CD4-positive, alpha-beta T cell treated with Interleukin-21 for 1 hour (primary cell): ENCODE results near the gene CCR2.

ENCODE experiments used
- DNase-seq: peaks from one replicate; pipeline ENCODE4 v3.0.0-alpha.2; 2020

CCR2 gene

GRCh38 chr3:46356276-46356675, 2.4 kb downstream of the CCR2 start:
- DNase-seq, result no peak

DNA sequence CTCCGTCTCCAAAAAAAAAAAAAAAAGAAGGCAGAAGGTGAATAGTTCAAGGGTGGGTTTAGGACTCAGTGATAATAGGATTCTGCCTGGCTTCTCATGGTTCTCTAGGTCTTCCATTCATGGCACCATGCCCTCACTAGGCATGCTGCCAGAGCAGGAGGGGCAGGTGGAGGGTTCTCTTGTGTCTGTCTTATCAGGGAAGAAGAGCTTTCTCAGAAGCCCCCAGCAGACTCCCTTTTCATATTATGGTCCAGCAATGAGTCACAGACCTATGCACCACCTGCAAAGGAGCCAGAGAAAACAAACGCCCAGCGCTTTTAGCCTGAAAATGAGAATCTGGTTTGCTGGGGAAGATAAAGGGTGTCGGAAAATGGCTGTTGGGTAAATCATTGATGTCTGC, 3.0 kb downstream of the CCR2 start:
- DNase-seq, result no peak

DNA sequence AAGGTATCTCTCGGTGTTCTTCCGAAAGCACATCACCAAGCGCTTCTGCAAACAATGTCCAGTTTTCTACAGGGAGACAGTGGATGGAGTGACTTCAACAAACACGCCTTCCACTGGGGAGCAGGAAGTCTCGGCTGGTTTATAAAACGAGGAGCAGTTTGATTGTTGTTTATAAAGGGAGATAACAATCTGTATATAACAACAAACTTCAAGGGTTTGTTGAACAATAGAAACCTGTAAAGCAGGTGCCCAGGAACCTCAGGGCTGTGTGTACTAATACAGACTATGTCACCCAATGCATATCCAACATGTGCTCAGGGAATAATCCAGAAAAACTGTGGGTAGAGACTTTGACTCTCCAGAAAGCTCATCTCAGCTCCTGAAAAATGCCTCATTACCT, 4.6 kb downstream of the CCR2 start:
- DNase-seq, result no peak

DNA sequence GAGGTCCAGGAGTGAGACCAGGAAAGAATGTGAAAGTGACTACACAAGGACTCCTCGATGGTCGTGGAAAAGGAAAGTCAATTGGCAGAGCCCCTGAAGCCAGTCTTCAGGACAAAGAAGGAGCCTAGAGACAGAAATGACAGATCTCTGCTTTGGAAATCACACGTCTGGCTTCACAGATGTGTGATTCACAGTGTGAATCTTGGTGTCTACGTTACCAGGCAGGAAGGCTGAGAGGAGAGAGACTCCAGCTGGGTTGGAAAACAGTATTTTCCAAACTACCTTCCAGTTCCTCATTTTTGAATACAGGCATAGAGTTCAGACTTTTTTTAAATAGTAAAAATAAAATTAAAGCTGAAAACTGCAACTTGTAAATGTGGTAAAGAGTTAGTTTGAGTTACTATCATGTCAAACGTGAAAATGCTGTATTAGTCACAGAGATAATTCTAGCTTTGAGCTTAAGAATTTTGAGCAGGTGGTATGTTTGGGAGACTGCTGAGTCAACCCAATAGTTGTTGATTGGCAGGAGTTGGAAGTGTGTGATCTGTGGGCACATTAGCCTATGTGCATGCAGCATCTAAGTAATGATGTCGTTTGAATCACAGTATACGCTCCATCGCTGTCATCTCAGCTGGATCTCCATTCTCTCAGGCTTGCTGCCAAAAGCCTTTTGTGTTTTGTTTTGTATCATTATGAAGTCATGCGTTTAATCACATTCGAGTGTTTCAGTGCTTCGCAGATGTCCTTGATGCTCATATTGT, 6.0 kb downstream of the CCR2 start:
- no peak for DNase-seq

DNA sequence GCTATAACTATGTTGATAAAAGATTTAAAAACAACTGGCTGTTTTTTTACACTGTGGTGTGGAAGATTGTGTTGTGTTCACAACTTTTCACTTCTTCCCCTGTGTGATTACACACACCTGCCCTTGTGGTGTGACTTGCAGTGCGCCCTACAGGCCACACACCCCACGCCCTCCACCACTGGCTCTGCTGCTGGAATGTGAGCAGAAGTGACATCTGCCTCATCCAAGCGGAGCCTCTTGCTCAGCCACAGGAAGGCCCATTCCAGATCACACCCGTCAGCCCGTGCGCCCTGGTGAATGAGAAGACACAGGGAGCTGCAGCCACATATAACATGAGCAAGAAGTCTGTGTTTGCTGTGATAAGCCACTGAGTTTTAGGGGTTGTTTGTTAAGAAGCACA, 7.0 kb downstream of the CCR2 start:
- DNase-seq, result peak; percentile 38

- DNase-seq, result no peak
Measured at GRCh38 chr3:46361408-46362283, 7.7 kb downstream of the CCR2 start.

GRCh38 chr3:46365041-46365440, 11.1 kb downstream of the CCR2 start:
- DNase-seq, result no peak

DNA sequence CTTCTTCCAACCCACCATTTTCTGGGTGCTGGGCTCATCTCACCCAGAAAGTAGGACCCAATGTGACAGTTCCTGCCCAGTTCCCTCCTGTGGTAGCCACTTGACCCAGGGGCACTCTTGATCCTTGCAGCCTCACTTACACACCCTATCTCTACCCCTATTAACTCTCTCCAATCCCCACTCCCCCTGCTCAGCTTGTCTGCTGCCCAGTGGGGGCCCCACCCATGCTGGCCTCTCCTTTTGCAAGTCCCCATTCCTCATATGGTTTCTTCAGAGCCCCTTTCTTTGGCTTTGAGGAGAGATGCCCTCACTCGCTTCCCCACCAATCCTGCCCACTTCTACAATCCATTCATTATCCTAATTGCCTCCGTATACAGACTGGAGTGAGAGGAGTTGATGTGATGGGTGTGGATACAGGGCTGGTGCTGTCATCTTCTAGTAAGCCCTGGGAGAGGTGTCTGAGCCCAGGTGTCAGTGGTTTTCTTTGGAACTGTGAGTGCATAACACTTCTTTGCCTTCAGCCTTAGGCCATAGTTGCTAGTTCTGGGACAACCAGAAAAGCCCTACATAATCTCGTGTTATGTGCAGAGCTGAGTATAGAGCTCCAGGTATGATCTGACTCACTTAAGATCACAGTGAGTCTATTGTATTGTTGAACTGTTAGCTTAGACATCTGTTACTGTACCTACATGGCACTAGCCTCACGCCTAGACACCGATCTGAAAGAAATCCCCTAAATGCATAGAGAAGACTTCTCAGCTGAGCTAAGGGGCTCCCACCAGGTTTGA, 12.0 kb downstream of the CCR2 start:
- no peak for DNase-seq

DNA sequence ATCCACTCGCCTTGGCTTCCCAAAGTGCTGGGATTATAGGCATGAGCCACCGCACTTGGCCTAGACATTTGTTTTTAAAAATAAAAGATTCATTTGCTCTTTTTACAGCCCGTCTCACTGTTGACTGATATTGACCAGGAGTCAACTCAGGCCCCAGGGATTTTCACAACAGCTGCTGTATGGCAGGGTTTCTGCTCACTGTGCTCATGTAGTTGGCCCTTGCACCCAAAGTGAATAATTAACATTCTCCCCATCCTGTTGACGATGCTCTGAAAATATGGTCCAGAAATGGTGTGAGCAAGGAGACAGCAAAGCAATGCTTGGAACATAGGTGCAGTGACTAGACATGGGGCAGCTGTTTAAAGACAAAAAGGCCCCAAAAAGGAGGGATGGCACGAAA, 13.9 kb downstream of the CCR2 start:
- DNase-seq, result no peak

GRCh38 chr3:46368569-46368968, 14.7 kb downstream of the CCR2 start:
- peak; percentile 82 for DNase-seq

- DNase-seq, result no peak
Measured at GRCh38 chr3:46369151-46369550, 15.2 kb downstream of the CCR2 start.

- DNase-seq, result no peak
Measured at GRCh38 chr3:46369675-46370132, 15.8 kb downstream of the CCR2 start.

GRCh38 chr3:46370839-46371518, 17.1 kb downstream of the CCR2 start, which contains the start of gene CCR5:
Gene CCR5, plus strand, starts transcription at chr3:46370946. Its CDS starts 1,957 bp downstream, at chr3:46372903.
- peak; percentile 64 for DNase-seq

DNA sequence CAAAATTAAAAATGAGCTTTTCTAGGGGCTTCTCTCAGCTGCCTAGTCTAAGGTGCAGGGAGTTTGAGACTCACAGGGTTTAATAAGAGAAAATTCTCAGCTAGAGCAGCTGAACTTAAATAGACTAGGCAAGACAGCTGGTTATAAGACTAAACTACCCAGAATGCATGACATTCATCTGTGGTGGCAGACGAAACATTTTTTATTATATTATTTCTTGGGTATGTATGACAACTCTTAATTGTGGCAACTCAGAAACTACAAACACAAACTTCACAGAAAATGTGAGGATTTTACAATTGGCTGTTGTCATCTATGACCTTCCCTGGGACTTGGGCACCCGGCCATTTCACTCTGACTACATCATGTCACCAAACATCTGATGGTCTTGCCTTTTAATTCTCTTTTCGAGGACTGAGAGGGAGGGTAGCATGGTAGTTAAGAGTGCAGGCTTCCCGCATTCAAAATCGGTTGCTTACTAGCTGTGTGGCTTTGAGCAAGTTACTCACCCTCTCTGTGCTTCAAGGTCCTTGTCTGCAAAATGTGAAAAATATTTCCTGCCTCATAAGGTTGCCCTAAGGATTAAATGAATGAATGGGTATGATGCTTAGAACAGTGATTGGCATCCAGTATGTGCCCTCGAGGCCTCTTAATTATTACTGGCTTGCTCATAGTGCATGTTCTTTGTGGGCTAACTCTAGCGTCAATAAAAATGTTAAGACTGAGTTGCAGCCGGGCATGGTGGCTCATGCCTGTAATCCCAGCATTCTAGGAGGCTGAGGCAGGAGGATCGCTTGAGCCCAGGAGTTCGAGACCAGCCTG, 17.8 kb downstream of the CCR2 start:
- DNase-seq, result no peak

DNA sequence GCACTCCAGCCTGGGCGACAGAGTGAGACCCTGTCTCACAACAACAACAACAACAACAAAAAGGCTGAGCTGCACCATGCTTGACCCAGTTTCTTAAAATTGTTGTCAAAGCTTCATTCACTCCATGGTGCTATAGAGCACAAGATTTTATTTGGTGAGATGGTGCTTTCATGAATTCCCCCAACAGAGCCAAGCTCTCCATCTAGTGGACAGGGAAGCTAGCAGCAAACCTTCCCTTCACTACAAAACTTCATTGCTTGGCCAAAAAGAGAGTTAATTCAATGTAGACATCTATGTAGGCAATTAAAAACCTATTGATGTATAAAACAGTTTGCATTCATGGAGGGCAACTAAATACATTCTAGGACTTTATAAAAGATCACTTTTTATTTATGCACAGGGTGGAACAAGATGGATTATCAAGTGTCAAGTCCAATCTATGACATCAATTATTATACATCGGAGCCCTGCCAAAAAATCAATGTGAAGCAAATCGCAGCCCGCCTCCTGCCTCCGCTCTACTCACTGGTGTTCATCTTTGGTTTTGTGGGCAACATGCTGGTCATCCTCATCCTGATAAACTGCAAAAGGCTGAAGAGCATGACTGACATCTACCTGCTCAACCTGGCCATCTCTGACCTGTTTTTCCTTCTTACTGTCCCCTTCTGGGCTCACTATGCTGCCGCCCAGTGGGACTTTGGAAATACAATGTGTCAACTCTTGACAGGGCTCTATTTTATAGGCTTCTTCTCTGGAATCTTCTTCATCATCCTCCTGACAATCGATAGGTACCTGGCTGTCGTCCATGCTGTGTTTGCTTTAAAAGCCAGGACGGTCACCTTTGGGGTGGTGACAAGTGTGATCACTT, 18.8 kb downstream of the CCR2 start:
- DNase-seq, result peak; percentile 57

DNA sequence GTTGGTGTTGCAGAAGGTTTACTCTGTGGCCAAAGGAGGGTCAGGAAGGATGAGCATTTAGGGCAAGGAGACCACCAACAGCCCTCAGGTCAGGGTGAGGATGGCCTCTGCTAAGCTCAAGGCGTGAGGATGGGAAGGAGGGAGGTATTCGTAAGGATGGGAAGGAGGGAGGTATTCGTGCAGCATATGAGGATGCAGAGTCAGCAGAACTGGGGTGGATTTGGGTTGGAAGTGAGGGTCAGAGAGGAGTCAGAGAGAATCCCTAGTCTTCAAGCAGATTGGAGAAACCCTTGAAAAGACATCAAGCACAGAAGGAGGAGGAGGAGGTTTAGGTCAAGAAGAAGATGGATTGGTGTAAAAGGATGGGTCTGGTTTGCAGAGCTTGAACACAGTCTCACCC, 20.8 kb downstream of the CCR2 start:
- no peak for DNase-seq

GRCh38 chr3:46375218-46375617, 21.3 kb downstream of the CCR2 start:
- DNase-seq, result no peak

DNA sequence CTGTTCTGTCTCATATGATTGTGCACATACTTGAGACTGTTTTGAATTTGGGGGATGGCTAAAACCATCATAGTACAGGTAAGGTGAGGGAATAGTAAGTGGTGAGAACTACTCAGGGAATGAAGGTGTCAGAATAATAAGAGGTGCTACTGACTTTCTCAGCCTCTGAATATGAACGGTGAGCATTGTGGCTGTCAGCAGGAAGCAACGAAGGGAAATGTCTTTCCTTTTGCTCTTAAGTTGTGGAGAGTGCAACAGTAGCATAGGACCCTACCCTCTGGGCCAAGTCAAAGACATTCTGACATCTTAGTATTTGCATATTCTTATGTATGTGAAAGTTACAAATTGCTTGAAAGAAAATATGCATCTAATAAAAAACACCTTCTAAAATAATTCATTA, 21.9 kb downstream of the CCR2 start:
- DNase-seq, result no peak

GRCh38 chr3:46378426-46378942, 24.6 kb downstream of the CCR2 start:
- peak; percentile 70 for DNase-seq

DNA sequence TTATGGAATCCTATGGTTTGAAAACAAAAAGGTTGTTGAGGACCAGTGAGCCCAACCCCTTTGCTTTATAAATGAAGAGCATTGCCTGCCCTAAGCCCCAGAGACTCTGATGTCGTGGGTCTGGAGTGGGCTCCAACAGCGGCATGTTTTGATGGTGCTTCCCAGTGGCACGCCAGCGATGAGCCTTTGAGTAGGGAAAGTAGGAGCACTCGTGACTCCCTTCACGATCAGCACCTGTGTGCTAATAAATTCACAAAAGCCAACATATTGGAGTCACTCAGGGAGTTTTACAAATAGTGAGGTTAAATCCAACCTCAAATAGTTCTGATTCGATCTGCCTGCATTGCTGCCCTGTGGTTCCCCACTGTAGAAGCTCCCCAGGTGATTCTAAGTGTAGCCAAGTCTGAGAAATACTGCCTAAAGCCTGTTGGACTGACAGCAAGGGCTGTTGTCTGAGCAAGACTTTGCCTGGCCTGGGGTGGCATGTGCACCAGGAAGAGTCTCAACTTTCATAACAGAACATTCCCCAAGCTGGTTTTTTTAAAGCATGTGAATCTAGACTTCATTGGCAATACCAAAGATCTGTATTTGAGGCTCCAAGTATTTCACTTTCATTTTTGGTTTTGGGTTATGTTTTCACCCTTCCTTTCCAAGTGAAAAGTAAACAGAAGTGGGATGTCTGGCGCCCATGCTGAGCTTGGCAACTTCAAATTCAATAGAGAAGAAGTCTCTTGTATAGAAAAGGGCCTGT, 26.7 kb downstream of the CCR2 start:
- no peak for DNase-seq
